Activated CD4-positive, alpha-beta memory T cell treated with anti-CD3 and anti-CD28 coated beads, Interleukin-2, amount 10 ng/mL, durations not matched to agents 7 days and 5 days (primary cell): ENCODE results near the gene SIVA1. TPM values are rescaled to one million over a fixed set of nuclear protein-coding genes. Genes with fewer than 3 reads are reported as not detected.
A peak's percentile ranks its signal among the peaks of the same experiment; 100 is the strongest.

Experiments
- CTCF ChIA-PET: fragments of 350-600 bp; sonication (Branson Sonifier 250); formaldehyde crosslinking; loops from one replicate; lab custom pipeline; 2021; ENCODE audit warnings: antibody characterized with exemption, inconsistent platforms; lab: Charles Lee
- POLR2A ChIA-PET: fragments of 350-600 bp; sonication (Branson Sonifier 250); formaldehyde crosslinking; loops from one replicate; lab custom pipeline; 2021; ENCODE audit warnings: antibody characterized with exemption; lab: Charles Lee
- DNase-seq: peaks from one replicate; pipeline ENCODE4 v3.0.0-alpha.2; 2020
- H3K27ac Mint-ChIP-seq: one replicate; pipeline ENCODE4 v1.8.0; 2021; ENCODE audit warnings: mild to moderate bottlenecking, mixed read lengths
- H3K27me3 Mint-ChIP-seq: one replicate; pipeline ENCODE4 v1.8.0; 2021; ENCODE audit warnings: mixed read lengths
- H3K36me3 Mint-ChIP-seq: one replicate; pipeline ENCODE4 v1.8.0; 2021; ENCODE audit warnings: low read depth, mixed read lengths
- H3K4me1 Mint-ChIP-seq: one replicate; pipeline ENCODE4 v1.8.0; 2021; ENCODE audit warnings: mixed read lengths
- H3K4me3 Mint-ChIP-seq: one replicate; pipeline ENCODE4 v1.8.0; 2021; ENCODE audit warnings: mild to moderate bottlenecking, mixed read lengths
- H3K9me3 Mint-ChIP-seq: one replicate; pipeline ENCODE4 v1.8.0; 2021; ENCODE audit warnings: mixed read lengths
- total RNA-seq, 2 experiments: library from RNA; stranded (reverse); gene quantifications; one replicate each; pipeline ENCODE4 v1.2.3, GENCODE V29; 2021

SIVA1 gene, protein sequence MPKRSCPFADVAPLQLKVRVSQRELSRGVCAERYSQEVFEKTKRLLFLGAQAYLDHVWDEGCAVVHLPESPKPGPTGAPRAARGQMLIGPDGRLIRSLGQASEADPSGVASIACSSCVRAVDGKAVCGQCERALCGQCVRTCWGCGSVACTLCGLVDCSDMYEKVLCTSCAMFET
- total RNA-seq: 10 to 100 TPM; 87.0 to 96.2 TPM

DNA sequence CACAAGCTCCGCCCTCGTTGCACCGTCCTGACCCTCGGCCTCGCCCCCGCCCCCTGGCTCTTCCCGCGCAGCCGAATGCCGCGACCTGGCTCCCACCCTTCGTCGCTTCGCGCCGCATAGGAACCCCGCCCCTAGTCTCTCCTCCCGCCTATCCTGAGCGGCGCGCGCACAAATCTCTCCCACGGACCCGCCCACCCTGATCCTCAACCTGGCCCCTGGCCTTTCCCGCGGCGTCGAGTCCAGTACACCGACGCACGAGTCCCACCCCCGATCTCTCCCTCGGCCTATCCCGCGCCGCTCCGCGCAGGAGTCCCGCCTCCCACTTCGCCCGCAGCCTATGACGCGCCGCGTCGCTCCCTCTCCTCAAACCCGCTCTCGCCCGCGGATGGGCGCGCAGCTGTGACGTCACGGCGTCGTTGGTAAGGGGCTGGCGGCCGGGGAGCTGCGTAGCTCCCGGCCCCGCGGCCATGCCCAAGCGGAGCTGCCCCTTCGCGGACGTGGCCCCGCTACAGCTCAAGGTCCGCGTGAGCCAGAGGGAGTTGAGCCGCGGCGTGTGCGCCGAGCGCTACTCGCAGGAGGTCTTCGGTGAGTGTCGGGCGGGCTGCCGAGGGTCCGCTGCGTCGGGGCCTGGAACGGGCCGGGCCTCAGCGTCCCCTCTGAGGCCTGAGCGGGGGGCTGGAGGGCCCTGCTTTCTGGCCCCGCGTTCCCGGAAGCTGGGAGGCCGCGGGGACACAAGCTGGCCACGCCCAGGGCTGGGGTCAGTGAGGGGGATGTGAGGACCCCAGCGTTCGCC, at the start of gene SIVA1:
Gene SIVA1, plus strand, starts transcription at position 413 of the 793 bp plus-strand sequence. Its CDS starts 55 bp downstream, at position 468.
- Mint-ChIP-seq H3K4me1 (peaks cover 42% of the 10 kb centered on the region), H3K27me3 (no peaks in the 10 kb centered on the region), H3K27ac (peak within 1 kb of the TSS; percentile 90), H3K36me3 (peaks cover 18% of the 10 kb centered on the region), H3K9me3 (no peaks in the 10 kb centered on the region), H3K4me3 (peak within 1 kb of the TSS; percentile 78)
- CTCF ChIA-PET: interaction anchor here (0.9 to 4.6 kb wide), 11 partner anchors 12 to 267 kb away, joined by 3 to 29 read pairs (median 4); partner anchors contain the start of genes ADSS1 and ZBTB42
- POLR2A ChIA-PET: interaction anchor here (0.8 to 3.2 kb wide), 27 partner anchors 9 to 1191 kb away, joined by 3 to 29 read pairs (median 6); partner anchors contain the start of genes ADSS1, BAG5, CDCA4 and GPR132
- peak; percentile 100 for DNase-seq

DNA sequence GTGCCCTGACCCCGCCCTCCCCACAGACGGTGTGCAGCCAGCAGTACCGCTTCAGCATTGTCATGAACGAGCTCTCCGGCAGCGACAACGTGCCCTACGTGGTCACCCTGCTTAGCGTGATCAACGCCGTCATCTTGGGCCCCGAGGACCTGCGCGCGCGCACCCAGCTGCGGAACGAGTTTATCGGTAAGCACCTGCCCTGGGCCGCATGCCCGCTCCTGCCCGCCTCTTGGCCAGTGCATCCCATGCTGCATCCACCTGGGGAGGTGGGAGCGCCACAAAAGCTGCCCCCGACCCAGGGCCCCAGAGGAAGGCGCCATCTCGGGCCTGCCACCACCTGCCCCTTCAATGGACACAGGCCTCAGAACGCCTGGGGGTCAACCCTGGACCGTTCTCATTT, 49.7 kb upstream of the SIVA1 start:
- H3K4me3 Mint-ChIP-seq: no peak overlapping the region
- H3K27ac Mint-ChIP-seq: no peak overlapping the region
- no peaks in the 10 kb centered on the region for H3K27me3 Mint-ChIP-seq
- H3K36me3 Mint-ChIP-seq: peaks cover 8% of the 10 kb centered on the region
- no peaks in the 10 kb centered on the region for H3K9me3 Mint-ChIP-seq
- ChIA-PET POLR2A (interaction anchor here (1.4 kb wide), 1 partner anchor 10 kb away, joined by 5 read pairs; no protein-coding TSS in a partner anchor), CTCF (no interaction called here)
- no peak for DNase-seq
- H3K4me1 Mint-ChIP-seq: no peaks in the 10 kb centered on the region

DNA sequence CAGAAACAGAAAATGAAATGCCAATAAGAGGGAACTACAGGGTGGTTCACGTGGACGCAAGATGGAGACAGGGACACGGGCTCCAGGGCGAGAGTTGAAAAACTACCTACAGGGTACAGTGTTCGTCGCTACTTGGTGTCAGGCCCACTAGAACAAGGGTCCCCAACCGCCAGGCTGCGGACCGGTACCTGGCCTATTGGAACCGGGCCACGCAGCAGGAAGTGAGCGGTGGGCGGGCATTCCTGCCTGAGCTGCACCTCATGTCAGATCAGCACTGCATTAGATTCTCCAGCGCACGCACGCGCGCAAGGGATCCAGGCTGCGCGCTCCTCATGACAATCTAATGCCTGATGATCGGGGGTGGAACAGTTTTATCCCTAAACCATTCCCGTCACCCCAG, 48.7 kb upstream of the SIVA1 start:
- DNase-seq: no peak
- Mint-ChIP-seq H3K36me3 (peaks cover 8% of the 10 kb centered on the region), H3K27ac (no peak overlapping the region), H3K27me3 (no peaks in the 10 kb centered on the region), H3K9me3 (no peaks in the 10 kb centered on the region), H3K4me3 (no peak overlapping the region), H3K4me1 (peaks cover 2% of the 10 kb centered on the region)
- ChIA-PET POLR2A (no interaction called here), CTCF (interaction anchor here (1.8 kb wide), 1 partner anchor 39 kb away, joined by 6 read pairs; no protein-coding TSS in a partner anchor)

DNA sequence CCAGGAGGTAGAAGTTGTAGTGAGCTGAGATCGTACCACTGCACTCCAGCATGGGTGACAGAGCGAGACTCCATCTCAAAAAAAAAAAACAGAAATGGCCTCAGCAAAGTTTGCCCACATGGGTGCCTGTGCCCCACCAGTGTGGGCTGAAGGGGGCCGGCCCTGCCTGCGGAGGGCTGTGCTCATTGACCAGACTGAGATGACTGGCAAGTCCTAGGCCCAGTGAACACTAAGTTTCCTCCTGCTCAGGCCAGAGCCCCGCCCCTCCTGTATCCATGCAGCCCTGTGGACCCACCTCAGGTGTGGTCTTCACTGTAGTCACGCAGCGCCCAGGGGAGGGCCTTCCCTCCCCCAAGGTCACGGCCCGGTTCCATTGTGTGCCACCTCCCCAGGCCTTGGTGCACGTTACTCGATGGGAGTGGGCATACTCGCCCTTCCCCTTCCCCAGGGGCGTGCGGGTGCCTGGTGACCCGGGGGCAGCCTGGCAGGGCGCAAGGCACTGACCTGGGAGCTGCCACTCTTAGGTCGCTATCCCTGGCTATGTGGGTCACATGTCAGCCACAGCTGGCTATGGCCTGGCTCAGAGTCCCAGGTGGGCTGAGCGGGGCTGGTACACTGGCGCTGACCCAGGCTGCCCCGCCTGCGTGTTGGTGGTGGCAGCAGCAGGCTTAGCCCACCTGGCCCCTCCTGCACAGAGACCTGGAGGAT, 47.5 kb upstream of the SIVA1 start:
- H3K4me1 Mint-ChIP-seq: peaks cover 2% of the 10 kb centered on the region
- H3K4me3 Mint-ChIP-seq: no peak overlapping the region
- H3K27ac Mint-ChIP-seq: peak overlapping the region; percentile 21
- no peak for DNase-seq
- CTCF ChIA-PET: interaction anchor here (1.8 kb wide), 1 partner anchor 40 kb away, joined by 6 read pairs; no protein-coding TSS in a partner anchor
- POLR2A ChIA-PET: interaction anchor here (0.9 kb wide), 1 partner anchor 9 kb away, joined by 5 read pairs; no protein-coding TSS in a partner anchor
- no peaks in the 10 kb centered on the region for H3K27me3 Mint-ChIP-seq
- no peaks in the 10 kb centered on the region for H3K9me3 Mint-ChIP-seq
- H3K36me3 Mint-ChIP-seq: peaks cover 12% of the 10 kb centered on the region

DNA sequence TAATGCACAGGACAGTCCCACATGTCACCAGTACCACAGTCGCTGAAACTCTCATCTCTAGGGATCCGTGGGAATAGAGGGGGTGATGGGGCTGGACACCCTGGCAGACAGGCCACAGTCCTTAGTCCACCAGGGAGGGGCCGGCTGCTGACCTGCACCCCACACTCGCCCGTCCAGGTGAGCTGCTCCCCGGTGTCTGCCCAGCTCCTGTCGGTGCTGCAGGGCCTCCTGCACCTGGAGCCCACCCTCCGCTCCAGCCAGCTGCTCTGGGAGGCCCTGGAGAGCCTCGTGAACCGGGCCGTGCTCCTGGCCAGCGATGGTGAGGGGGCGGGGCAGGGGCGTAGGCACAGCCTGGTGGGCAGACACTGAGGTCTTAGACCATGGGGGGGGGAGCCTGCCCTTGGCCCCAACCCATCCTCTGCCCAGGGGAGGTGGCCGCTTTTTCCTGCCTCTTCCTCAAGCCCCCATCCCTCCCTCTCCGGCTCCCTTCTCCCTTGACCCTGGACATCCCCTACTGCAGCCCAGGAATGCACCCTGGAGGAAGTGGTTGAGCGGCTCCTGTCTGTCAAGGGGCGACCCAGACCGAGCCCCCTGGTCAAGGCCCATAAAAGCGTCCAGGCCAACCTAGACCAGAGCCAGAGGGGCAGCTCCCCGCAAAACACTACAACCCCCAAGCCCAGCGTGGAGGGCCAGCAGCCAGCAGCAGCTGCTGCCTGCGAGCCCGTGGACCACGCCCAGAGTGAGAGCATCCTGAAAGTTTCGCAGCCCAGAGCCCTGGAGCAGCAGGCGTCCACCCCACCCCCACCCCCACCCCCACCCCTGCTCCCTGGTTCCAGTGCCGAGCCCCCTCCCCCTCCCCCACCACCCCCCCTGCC, 46.0 kb upstream of the SIVA1 start:
- H3K4me1 Mint-ChIP-seq: peaks cover 2% of the 10 kb centered on the region
- DNase-seq: no peak
- H3K27ac Mint-ChIP-seq: no peak overlapping the region
- POLR2A ChIA-PET: interaction anchor here (0.9 kb wide), 1 partner anchor 11 kb away, joined by 5 read pairs; no protein-coding TSS in a partner anchor
- no peak overlapping the region for H3K4me3 Mint-ChIP-seq
- no peaks in the 10 kb centered on the region for H3K9me3 Mint-ChIP-seq
- no peaks in the 10 kb centered on the region for H3K27me3 Mint-ChIP-seq
- peaks cover 12% of the 10 kb centered on the region for H3K36me3 Mint-ChIP-seq
- CTCF ChIA-PET: no interaction called here

DNA sequence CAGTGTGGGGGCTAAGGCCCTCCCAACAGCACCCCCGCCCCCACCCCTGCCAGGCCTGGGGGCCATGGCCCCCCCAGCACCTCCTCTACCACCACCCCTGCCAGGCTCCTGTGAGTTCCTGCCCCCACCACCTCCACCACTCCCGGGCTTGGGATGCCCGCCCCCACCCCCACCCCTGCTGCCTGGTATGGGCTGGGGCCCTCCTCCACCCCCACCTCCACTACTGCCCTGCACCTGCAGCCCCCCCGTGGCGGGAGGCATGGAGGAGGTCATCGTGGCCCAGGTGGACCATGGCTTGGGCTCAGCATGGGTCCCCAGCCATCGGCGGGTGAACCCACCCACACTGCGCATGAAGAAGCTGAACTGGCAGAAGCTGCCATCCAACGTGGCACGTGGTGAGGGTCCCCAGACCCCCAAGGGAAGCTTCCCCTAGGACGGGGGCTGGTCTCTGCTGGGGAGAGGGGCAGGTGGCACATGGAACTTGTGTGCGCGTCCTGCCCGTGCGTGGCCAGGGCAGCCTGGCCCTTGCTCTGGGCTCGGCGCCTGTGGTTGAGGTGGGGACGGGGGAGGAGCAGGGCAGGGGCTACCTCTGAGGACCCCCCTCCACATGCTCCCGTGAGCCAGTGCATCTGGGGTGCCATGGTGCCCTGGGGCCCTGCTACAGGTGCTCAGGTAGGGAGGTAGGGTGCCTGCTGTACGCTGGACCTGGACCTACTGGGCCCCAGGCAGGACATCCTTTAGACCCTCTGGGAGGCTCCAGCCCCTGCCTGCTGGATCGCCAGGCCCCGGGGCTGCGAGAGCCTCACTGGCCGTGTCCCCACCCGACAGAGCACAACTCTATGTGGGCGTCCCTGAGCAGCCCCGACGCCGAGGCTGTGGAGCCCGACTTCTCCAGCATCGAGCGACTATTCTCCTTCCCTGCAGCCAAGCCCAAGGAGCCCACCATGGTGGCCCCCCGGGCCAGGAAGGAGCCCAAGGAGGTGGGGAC, 45.0 kb upstream of the SIVA1 start:
- ChIA-PET CTCF (interaction anchor here (1.2 to 1.7 kb wide), 3 partner anchors 12 to 59 kb away, joined by 3 to 6 read pairs (median 4); no protein-coding TSS in a partner anchor), POLR2A (interaction anchor here (1.0 kb wide), 1 partner anchor 18 kb away, joined by 3 read pairs; no protein-coding TSS in a partner anchor)
- Mint-ChIP-seq H3K4me3 (no peak overlapping the region), H3K27me3 (no peaks in the 10 kb centered on the region), H3K9me3 (no peaks in the 10 kb centered on the region), H3K27ac (no peak overlapping the region), H3K36me3 (peaks cover 12% of the 10 kb centered on the region), H3K4me1 (peaks cover 2% of the 10 kb centered on the region)
- DNase-seq: no peak

DNA sequence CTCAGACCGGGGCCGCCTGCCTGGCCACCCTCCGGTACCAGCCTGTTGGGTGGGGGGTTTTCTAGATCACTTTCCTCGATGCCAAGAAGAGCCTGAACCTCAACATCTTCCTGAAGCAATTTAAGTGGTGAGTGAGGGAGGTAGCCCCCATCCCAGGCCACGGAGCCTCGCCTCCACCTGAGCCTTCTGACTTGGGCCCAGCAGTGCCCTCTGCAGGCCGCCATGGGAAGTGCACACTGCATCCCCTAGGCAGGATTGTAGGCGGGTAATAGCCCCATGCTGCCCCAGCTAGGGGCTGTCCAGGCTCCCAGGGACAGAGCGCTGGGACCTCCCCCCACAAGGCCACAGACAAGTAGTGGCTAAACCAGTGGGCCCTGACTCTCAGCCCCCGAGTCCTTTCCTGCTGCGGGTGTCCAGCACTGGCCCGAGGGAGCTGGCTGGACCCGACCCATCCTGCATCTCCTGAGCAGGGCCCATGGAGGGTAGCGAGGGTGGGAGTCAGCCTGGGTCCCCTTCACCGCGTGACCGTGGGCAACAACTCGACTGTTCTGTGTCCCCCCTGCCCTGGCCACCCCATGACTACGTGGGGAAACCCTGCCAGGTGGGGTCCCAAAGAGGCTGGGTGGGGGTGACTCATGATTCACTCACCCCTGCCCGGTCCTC, 44.2 kb upstream of the SIVA1 start:
- POLR2A ChIA-PET: interaction anchor here (1.0 to 1.2 kb wide), 3 partner anchors 13 to 44 kb away, joined by 3 to 4 read pairs (median 4); no protein-coding TSS in a partner anchor
- Mint-ChIP-seq H3K36me3 (peaks cover 12% of the 10 kb centered on the region), H3K27ac (no peak overlapping the region), H3K27me3 (no peaks in the 10 kb centered on the region), H3K9me3 (no peaks in the 10 kb centered on the region), H3K4me1 (peaks cover 2% of the 10 kb centered on the region), H3K4me3 (no peak overlapping the region)
- DNase-seq: peak; percentile 74
- CTCF ChIA-PET: interaction anchor here (0.7 to 1.7 kb wide), 8 partner anchors 13 to 62 kb away, joined by 3 to 6 read pairs (median 4); no protein-coding TSS in a partner anchor

DNA sequence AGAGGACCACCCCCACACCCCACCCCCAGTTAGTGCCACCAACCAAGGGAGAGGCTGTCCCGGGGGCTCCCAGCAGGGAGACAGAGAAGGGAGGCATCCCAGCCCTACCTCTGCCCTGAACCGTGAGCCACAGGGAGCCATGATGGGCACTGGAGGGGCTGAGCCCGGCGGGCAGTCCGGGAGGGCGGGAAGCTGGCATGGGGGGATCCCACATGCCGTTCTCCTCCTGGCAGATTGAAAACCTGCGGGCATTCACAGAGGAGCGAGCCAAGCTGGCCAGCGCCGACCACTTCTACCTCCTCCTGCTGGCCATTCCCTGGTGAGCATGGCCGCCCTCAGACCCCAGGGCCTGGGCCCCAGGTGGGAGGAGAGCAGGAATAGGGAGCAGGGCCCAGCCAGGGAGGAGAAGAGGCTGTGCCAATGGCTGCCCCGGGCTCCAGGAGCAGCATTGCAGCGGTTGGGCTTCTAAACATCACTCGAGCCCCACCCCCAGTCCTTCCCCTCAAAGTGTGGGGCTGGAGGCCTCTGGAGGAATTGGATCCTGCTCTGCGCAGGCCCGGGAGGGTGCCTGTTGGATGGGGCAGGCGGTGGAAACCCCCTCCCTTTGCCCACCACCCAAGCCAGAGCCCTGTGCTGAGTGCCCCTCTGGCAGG, 43.4 kb upstream of the SIVA1 start:
- H3K36me3 Mint-ChIP-seq: peaks cover 7% of the 10 kb centered on the region
- H3K27ac Mint-ChIP-seq: no peak overlapping the region
- H3K27me3 Mint-ChIP-seq: no peaks in the 10 kb centered on the region
- no peak overlapping the region for H3K4me3 Mint-ChIP-seq
- H3K9me3 Mint-ChIP-seq: no peaks in the 10 kb centered on the region
- DNase-seq: no peak
- CTCF ChIA-PET: interaction anchor here (0.7 to 1.7 kb wide), 8 partner anchors 14 to 63 kb away, joined by 3 to 6 read pairs (median 4); no protein-coding TSS in a partner anchor
- H3K4me1 Mint-ChIP-seq: peaks cover 2% of the 10 kb centered on the region
- POLR2A ChIA-PET: interaction anchor here (1.0 to 1.2 kb wide), 3 partner anchors 12 to 43 kb away, joined by 3 to 4 read pairs (median 4); no protein-coding TSS in a partner anchor

DNA sequence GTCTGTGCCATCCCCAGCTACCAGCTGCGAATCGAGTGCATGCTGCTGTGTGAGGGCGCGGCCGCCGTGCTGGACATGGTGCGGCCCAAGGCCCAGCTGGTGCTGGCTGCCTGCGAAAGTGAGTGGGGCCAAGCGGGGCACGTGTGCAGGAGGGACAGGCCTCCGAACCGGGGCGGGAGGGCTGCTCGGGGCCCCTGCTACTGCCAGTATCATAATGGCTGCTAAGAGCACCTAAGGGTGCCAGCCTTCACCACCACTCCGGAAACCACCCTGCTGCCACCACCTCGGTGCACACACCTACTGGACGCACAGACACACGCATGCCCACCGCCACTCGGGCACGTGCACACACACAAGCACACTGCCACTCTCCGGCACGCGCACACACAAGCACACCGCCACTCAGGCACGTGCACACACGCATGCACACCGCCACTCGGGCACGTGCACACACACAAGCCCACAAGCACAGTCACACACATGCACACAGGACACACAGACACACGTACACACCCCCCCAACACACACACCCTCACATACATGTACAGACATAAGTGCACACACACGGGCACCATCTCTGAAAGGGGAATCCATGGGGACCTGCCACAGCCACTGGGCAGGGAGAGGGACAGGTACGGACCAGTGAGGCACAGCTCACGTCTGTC, 42.7 kb upstream of the SIVA1 start:
- Mint-ChIP-seq H3K9me3 (no peaks in the 10 kb centered on the region), H3K27ac (no peak overlapping the region), H3K4me3 (no peak overlapping the region), H3K4me1 (peaks cover 2% of the 10 kb centered on the region), H3K36me3 (peaks cover 7% of the 10 kb centered on the region), H3K27me3 (no peaks in the 10 kb centered on the region)
- no peak for DNase-seq
- ChIA-PET POLR2A (interaction anchor here (1.2 to 1.4 kb wide), 2 partner anchors 12 to 16 kb away, joined by 3 to 4 read pairs; no protein-coding TSS in a partner anchor), CTCF (interaction anchor here (0.9 to 1.7 kb wide), 2 partner anchors 14 to 58 kb away, joined by 3 to 6 read pairs; no protein-coding TSS in a partner anchor)
